NCI-H524 treated with DMSO at 0.1 percent for 48 hours (cell line): ENCODE data around the gene EP400.

Experiments
- DNase-seq: peaks from one replicate; lab custom pipeline; 2025; lab: John Stamatoyannopoulos, UW

The EP400 gene

DNA sequence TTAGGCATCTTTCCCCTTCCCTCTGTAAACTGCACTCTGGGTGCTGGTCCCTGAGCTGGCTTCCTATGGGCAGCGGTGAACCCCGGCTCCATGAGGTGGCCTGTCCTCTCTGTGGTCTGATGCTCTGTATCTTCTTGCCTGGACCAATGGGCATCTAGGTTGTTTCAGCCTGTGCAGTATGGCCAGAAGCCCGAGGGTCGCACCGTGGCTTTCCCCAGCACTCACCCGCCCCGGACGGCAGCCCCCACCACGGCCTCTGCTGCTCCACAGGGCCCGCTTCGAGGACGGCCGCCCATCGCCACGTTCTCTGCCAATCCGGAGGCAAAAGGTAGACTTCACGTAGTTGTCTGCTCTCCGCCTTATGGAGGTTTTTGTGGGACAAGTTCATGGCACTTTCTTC, 70.1 kb downstream of the EP400 start:
- no peak for DNase-seq

DNA sequence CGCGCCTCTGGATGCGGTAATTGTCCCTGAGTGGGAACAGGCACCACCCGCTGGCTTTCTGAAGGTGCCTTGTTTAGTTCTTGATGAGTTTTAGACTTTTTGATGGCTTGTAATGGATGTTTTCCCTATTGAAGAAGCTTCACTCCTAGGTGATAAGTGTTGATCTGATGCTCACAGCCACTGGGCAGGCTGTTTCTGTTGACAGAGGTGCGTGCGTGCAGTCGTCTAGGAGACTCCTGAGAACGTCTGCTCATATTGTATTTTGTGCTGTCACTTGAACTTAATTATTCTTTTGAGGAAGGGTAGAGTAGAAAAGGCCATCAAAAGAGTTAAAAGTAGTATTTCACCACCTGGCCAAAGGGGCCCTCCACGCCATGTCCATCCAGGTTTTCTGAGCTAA, 70.5 kb downstream of the EP400 start:
- DNase-seq = no peak

DNA sequence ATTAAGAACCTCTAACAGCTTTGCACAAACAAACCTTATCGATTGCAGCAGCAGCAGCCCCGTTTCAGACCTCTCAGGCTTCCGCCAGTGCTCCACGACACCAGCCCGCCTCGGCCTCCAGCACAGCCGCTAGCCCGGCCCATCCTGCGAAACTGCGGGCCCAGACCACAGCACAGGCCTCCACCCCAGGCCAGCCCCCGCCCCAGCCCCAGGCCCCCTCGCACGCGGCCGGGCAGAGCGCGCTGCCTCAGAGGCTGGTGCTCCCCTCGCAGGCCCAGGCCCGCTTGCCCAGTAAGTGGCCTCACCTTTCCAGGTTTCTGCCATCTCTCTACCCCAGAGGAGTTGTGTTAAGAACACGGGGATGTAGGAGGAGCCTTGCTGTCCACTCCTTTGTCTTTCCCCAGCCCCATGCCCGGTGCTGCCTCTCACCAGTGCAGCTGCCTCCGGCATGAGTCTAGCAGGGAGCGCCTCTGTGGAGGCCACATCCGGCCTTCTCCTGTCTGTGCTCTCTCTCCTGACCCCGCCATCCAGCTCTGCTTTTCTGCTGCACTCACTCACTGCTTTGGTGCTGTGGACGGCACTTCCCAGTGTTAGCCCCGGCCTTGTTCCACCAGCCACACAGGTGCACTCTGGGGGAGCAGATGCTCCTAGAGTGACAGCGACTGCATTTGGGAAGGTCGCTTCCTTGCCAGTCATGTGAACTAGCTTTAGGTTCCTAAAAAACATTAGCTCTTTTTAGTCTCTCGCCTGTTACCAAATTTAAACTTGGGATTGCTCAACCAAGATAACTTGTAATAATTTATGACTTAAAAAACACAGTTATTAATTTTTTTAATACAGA, 71.5 kb downstream of the EP400 start:
- no peak for DNase-seq

DNA sequence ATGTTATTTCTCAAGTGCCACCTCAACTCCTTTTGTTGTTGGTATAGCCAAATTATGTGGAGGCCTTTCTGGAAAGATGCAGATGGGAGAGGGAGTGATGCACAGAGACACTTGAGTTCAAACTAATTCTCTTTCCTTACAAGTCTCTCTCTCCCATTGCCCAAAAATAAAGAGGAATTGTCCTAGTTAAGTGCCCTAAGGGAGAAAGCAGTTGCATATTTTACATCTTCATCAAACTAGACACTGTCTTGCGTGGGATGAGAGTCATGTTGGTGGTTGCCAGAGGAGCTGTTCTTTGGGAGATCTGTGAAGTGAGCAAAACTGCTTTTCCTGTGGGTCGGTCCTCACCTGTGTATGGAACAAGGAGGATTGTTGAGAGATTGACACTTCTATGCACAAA, 72.2 kb downstream of the EP400 start:
- DNase-seq = no peak

DNA sequence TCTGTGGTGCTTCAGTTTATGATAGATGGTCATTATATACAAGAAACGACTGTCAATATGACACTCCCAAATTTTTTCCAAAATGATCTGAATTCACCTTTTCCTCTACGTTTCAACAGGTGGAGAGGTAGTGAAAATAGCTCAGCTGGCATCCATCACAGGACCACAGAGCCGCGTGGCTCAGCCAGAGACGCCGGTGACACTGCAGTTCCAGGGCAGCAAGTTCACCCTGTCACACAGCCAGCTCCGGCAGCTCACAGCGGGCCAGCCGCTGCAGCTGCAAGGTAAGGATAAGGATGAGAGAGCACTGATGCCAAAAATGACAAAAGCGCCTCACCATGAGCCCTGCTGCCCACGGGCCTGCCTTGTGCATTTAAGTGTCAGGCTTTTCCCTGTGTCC, 73.9 kb downstream of the EP400 start:
- no peak for DNase-seq

DNA sequence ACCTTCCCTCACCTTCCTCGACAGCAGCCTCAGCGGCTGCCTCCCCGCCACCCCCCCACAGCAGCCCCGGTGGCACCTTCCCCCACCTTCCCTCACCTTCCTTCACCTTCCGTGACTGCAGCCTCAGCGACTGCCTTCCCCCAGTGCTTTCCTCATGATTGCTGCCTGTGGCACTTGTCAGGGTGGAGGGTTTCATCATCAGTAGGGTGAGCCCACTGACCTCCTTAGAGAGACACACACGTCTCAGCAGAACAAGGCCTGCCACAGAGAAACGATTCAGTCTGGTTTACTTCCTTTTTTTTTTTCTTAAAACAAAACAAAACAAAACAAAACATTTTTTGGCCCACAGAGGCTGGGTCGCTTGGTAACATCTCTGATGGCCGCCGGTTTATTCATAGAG, 75.0 kb downstream of the EP400 start:
- no peak for DNase-seq

DNA sequence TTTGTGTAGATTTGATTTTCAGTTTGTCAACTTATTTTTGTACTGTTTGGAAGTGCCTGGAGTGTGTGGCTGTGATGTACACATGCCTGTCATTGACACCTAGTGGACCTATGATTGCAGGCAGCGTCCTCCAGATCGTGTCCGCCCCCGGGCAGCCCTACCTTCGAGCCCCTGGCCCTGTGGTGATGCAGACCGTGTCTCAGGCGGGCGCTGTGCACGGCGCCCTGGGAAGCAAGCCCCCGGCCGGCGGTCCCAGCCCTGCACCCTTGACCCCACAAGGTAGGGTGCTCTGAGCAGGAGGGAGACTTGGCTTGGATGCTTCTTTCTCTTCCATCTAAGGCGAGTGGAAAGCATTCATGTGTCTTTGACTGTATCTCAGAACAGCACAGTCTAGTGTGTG, 75.8 kb downstream of the EP400 start:
- DNase-seq = no peak

DNA sequence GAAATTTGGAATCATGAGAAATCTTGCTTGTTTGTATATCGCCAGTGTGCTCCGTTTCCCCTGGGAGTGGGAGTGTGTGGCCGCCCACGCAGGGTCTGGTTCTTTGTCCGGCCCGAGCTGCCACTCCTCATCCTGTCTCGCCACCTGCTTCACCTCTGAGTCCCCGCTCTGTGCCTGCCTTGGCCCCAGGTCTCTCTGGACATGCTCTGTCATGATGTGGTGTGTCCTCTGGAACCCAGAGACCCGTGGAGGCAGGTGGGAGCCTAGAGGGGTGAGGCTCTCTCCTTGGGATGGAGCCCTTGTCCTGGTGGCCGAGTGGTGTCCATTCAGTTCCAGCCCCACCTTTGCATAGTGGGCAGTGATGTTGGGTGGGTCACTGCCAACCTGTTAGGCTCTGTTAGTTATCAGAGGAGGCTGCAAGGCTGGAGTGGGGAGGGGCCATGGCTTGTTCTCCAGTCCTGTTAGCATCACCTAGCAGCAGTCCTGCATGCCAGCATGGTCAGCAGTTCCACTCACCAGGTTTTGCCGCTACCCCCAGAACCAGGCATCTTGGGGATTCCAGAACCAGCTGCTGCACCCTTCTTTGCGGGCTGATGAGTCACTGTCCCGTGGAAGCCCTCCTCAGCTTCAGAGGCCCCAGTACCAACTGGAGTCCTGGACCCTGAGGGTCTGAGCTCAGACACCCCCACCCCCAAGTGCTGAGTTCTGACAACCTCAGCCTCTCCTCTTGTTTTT, 76.5 kb downstream of the EP400 start:
- DNase-seq = no peak

DNA sequence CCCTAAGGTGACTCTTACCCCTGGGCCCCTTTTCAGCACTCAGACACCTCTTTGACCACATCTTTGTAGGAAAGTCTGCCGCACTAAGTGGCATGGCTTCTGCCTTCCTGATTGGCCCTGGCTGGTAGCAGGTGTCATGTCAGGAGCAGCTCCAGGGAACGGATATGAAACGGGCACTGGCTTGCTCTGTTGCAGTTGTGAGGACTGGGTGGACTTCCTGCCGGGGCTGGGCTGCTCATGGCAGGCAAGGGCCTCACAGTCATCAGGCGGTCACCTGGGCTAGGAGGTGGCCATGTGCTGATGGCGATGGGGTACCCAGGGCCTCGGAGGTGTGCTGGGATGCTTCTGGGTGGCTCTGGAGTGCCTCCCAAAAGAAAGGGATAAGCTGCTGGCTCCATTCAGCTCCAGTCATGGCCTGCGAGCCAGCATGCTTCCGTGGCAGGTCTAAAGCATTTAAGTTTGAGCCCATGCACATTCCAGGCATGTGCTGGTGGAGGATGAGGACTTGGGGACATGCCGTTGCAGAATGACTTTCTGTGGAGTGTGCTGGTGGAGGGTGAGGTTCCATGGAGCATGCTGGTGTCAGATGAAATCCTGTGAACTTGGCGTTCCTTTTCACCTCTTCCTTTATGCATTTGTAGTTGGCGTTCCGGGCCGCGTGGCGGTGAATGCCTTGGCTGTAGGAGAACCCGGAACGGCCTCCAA, 77.2 kb downstream of the EP400 start:
- DNase-seq = no peak

DNA sequence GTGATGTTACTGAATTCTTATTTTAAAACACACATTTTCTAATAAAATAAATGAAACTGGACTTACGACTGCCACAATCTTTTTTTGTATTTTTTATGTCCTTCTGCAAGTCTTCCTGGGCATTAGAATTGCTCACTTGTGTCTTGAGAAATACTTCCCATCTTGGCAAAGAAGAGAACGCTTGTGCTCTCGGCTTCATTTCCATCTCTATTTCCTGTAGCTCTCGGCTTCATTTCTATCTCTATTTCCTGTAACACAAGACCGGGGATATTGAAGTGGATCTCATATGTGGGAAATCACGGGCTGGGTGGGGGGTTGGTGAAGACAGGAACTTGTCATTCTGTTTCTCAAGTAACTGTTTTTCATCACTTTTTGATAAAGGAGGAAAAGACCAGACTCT, 77.9 kb downstream of the EP400 start:
- DNase-seq = no peak

DNA sequence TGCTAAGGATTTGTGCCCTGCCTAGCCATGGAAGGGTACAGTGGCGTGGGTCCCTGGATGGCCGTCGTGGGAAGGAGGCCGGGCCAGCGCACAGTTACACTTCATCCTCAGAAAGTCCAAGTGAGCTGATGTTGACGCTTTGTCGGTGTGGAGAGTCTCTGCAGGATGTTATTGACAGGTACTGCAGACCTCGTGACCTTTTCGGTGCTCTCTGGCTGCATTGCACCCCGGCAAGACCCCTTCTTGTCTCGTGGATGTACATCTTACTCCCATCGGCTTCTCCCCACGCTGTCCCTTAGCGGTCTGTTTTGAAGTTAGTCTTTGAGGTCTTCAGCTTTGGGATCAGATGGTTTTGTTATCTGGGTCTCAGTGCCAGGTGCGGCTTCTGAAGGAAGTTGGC, 78.4 kb downstream of the EP400 start:
- DNase-seq = no peak

DNA sequence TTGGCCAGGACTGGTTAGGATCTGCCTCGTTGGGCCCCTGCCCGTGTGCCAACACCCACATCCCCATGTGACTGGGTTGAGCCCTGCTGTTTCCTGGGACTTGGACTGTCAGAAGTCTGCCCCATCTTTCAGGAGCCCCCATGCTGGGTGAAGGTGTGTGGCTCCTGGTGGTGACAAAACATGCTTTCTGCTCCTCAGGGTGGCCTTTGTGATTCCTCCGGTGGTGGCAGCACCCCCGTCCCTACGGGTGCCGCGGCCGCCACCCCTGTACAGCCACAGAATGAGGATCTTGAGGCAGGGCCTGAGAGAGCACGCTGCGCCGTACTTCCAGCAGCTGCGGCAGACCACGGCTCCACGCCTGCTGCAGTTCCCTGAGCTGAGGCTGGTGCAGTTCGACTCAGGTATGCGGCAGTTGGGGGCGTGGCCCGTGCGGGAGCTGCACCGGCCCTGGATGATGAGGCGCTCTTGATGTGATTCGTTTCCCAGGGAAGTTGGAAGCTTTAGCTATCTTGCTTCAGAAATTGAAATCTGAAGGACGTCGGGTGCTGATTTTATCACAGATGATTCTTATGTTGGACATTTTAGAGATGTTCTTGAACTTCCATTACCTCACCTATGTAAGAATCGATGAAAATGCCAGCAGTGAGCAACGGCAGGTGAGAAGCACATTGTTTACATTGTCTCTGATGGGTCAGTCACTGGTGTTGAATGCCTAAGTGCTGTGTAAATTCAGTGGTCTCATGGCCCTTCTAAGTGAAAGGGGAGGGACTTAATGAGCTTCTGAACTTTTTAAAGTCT, 80.0 kb downstream of the EP400 start:
- no peak for DNase-seq

DNA sequence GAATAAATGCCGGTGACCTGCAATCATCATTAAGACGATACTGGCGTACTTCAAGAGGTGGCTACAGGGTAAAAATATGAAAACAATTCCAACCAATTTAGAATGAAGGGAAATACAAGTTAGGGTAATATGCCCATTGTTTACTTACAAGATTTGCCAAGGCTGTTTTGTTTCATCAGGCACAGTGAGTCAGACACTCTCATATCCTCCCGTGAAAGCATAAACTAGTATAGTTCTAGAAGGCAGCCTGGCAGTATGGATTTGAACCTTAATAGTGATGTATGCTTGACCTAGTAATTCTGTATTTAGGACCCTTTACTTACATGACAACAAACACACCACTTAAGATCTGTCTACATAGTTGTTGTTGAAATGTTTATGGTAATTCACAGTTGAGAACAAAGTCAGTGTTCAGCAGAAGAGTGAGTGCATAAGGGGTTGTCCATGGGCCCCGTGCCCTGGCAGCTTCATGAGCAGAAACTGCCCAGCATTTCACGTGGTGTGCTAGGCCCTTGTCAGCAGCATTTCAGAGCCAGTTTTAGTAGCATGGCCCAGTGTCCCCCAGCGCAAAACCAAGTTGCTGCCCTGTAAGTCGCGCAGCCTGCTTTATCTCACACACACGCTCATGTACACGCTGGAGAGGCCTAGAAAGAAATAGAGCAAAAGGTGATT, 80.8 kb downstream of the EP400 start:
- no peak for DNase-seq

DNA sequence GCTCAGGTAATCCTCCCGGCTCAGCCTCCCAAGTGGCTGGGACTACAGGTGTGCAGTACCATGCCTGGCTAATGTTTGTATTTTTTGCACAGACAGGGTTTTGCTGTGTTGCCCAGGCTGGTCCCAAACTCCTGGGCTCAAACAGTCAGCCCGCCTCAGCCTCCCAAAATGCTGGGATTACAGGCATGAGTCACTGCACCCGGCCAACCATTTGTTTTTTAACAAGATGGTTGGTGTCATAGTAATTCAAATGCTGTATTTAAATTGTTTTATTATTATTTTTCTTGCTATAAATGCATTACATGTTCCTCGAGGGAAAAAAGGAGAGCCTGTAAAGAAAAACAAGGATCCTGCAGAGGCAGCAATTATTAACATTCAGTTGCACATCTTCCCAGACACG, 83.9 kb downstream of the EP400 start:
- no peak for DNase-seq

DNA sequence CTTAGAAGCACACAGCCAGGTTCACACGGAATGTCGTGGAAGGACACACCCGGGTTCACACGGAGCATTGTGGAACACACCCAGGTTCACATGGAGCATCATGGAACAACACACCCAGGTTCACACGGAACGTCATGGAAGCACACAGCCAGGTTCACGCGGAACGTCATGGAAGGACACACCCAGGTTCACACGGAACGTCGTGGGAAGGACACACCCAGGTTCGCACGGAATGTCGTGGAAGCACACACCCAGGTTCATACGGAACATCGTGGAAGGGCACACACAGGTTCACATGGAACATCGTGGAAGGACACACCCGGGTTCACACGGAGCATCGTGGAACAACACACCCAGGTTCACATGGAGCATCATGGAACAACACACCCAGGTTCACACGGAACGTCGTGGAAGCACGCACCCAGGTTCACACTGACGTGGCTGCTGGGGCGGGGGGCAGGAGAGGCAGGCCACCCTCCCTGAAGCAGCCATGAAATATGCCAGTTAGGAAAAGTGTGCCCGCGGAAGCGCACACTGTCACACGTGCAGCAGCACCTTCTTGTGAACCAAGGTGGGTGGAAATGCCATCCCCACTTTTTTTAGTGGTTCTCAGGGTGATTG, 86.4 kb downstream of the EP400 start:
- DNase-seq = no peak

DNA sequence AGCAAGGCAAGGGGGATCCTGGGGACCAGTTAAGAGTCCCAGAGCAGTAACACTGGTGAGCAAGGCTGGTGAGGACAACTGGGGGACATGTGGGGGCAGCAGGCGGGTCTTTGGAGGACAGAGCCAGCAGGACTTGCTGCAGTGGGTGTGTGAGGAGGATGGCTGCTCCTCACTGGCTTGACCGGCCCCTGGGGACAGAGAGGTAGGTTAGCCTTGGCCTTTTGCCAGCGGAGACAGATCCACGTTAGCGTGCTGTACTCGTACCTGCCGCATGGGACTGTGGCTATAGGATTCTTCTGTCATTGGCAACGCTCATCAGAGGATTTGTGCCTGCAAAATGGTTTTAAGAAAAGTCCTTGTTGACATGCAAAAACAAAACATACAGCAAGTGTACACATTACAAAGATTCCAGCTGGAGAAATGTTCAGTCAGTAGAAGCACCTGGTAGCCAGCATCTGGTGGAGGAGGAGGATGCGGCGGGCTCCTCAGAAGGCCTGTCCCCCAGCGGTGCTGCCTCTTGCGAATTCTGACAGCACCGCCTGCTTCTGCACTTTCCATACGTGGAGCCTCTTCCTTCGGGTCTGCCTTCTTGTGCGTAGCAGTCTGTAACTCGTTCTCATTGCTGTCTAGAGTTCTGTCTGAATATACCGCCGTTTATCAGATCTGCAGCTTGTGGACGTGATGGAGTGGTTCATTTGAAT, 91.3 kb downstream of the EP400 start:
- no peak for DNase-seq

DNA sequence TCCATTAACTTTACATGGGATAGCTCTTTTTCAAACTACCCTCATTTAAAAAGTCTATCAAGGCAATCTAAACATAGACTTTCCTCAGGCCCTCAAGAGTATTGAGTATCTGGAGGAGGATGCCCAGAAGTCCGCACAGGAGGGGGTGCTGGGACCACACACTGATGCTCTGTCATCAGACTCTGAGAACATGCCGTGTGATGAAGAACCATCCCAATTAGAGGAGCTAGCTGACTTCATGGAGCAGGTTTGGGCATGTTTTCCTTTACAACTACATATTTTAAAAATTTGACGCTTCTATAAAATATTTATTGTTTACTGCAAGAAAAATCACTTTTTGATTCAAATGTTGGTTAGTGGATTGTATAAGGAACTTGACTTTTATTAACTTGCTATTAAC, 93.5 kb downstream of the EP400 start:
- DNase-seq = no peak

DNA sequence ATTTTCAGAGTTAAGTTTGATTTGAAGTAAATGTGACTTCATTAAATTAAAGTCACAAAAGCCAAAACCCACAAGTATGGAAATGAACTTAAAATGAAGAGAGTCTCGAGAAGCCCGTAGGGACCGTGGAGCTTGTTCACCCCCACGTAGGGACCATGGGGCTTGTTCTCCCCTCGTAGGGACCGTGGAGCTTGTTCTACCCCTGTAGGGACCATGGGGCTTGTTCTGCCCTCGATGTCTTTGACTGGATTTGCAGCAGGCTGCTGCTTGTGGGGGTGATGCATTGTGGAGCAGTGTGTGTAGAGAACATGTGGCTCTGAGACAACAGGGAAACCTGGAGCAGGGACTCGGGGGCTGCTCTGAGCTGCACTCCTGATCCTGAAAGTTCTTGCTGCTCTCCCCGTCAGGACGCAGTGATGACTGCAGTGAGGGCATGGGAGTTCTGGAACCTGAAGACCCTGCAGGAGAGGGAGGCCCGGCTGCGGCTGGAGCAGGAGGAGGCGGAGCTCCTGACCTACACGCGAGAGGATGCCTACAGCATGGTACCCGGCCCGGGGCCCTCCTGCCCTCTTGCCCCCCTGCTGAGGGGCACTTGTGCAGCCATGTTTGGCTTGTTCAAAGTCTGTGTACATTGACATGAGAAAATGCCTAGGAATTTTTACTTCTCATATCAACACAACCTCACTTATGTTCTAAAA, 94.2 kb downstream of the EP400 start:
- no peak for DNase-seq

DNA sequence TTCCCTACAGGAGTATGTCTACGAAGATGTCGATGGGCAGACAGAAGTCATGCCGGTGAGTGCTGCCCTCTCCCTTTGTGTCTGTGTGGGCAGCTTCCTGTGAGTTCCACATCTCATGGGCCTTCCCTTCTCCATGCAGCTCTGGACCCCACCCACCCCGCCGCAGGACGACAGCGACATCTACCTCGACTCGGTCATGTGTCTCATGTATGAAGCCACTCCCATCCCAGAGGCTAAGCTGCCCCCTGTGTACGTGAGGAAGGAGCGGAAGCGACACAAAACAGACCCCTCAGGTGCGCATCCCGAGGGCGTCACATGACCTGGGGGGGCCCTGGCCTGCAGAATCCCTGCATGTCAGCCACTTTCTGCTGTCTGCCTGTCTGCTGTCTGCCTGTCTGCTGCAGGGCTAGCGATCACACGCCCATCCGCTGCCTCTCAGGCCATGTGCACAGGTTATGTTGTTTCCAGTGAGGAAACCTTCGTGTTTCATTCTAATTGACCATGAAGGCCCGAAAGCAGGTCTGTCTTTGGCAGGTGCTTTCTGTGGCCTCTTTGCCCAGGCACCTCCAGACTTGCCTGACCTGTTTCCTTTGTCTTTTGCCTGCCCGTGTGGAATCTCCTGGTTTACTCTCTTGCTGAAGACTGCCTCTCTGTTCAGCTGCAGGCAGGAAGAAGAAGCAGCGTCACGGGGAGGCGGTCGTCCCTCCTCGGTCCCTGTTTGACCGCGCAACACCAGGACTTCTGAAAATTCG, 95.1 kb downstream of the EP400 start:
- DNase-seq = no peak
